Right renal cortex interstitium (tissue), 3 donors: ENCODE measurements around the gene GLOD4. TPM values are rescaled to one million over a fixed set of nuclear protein-coding genes. Genes with fewer than 3 reads are reported as not detected.
"Not testable (repeated sequence)": the region's sequence is repeated elsewhere in the genome, so short reads cannot be mapped to it uniquely, and the experiment has no call there.

Experiments
- DNase-seq, 3 donors: peaks; one replicate each; pipeline ENCODE4 v3.0.0-alpha.2; 2013; ENCODE audit warnings: low read depth in 3 of 3, low spot score in 2 of 3
- polyA plus RNA-seq, 3 donors: library from polyadenylated mRNA; unstranded; fragments of 120-200 nt; gene quantifications; one replicate each; pipeline ENCODE4 v1.2.1, GENCODE V29; 2013; ENCODE audit not compliant: insufficient read length in 3 of 3

GLOD4 gene
- polyA plus RNA-seq, 3 donors: 128 to 140 (median 138) TPM

DNA sequence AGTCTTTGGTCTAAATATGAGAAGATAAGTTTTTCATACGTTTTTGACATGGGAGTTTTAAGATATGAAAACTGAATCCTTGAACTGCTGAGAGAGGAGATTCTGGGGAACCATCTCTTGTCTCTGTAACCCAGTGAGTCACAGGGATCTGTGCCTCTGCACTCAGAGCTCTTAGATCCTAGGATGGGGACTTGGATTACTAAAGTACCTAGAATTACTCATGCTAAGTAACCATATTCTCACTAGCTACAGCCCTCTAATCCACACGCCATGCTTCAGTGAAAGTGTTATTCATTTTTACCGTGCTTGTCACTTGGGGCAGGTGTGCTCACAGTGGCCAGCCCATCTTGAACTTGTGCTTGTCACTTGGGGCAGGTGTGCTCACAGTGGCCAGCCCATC, 2.1 kb upstream of the GLOD4 start:
- no peak for DNase-seq

DNA sequence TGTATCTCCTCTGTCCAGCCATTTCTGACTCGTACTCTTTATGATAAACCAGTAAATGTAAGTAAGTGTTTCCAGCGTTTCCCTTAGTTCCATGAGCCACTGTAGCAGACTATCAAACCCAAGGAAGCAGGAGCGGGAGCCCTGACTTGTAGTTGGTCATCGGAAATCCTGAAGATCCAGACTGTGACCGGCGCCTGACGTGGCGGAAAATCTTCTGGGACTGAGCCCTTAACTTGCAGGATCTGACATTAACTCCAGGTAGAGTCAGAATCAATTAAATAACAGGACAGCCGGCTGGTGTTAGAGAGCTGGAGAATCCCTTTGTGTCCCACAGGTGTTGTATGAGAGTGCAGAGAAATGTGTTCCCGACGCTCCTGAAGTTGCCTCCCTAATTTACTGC, 4.0 kb downstream of the GLOD4 start:
- DNase-seq: no peak

DNA sequence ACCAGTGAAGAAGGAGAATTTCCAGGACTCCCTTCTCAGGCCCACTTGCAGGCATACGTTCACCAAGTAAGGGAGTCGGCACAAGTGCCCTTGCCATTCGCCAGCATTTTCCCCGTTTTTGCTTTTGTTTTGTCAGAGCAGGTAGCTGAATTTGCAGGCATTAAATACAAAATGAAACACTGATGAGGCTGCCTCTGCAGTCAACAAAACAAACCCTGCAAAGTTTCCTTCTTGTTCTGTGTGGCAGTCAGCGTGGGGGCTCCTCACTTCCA, 7.8 kb downstream of the GLOD4 start:
- DNase-seq: no peak

GRCh38 chr17:773467-774312, 8.4 kb downstream of the GLOD4 start:
- DNase-seq: no peak

- no peak for DNase-seq
Observed at GRCh38 chr17:773016-773415, 9.1 kb downstream of the GLOD4 start.

DNA sequence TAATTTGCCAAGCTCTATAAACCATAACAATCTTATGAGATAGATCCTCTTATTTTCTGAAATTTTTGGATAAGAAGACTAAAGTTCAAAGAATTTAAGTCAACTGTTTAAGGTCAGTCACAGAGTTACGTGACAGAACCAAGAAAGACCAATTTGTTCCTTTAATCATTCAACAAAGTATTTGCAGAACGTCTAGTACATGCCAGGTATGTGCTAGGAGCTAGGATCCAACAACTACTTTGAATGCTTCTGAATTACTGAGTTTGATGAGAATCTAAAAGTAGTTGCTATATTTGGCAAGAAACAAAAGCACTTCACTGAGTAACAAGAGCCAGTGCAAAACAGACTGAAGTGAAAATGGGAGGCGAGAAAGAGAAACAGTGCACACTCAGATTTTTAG, 15.0 kb downstream of the GLOD4 start:
- no peak for DNase-seq

- DNase-seq: no peak
Observed at GRCh38 chr17:760371-760770, 21.7 kb downstream of the GLOD4 start.

GRCh38 chr17:759964-760363, 22.1 kb downstream of the GLOD4 start:
- no peak for DNase-seq

DNA sequence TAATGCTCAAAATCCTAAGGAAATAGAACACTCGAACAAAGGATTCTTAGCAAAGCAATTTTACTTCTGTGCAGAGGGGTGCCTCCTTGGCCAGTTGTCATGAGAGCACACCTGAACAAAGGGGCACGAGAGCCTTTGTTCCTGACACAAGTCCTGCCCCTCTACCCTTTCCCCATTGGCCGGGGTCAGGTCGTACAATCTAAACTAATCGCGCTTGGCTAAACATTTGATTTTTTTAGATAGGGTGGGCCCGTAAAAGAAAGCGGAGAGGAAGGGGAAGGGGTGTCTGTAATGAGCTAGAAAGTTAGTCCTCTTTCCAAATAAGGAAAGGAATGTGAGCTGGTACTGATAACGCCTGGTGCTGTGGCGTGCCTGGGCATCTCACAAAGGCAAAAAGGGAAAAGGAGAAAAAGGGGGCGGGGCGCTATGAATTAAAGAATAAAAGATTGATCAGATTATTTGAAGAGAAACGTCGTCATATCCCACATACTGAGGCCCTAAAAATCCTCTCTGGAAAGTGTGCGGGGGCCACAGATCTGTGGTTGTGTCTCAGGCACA, 26.0 kb downstream of the GLOD4 start:
- not testable (repeated sequence) for DNase-seq

DNA sequence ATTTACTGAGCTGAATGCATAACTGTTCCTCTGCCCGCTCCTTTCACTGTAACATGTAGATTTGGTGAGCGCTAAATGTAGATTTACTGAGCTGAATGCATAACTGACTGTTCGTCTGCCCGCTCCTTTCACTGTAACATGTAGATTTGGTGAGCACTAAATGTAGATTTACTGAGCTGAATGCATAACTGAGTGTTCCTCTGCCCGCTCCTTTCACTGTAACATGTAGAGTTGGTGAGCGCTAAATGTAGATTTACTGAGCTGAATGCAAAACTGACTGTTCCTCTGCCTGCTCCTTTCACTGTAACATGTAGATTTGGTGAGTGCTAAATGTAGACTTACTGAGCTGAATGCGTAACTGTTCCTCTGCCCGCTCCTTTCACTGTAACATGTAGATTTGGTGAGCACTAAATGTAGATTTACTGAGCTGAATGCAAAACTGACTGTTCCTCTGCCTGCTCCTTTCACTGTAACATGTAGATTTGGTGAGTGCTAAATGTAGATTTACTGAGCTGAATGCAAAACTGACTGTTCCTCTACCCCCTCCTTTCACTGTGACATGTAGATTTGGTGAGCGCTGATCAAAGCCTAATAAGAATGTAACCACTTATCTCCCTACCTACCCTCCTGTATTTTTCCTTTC, 26.6 kb downstream of the GLOD4 start:
- not testable (repeated sequence) for DNase-seq

DNA sequence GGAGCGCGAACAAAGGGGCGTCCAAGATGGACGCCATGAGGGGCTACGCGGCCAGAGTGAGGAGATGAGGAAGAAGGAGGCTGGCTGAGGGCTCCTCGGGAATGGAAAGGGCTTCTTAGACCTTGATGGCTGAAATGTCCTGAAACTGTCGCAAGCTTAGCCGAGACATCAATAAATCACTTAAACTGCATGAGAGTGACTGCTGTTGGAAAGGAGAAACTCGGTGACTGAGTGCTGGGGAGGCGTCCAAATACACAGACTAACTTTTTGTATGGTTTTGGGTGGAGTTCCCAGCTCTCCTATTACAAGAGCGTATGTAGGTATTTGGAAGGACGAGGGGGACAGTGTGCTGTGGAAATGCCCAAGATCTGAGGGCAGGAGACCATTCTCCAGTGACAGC, 28.7 kb downstream of the GLOD4 start:
- no peak for DNase-seq

- DNase-seq: peak in 2 of 3 donors; percentile 41 to 51
Observed at GRCh38 chr17:752620-753219, 29.4 kb downstream of the GLOD4 start.

GRCh38 chr17:752002-752619, 30.0 kb downstream of the GLOD4 start, which contains the start of gene GEMIN4:
GEMIN4 (minus strand) TSS chr17:752264; CDS start chr17:752142, 122 bp downstream.
- DNase-seq: peak; percentile 80 to 85 (median 82)

GRCh38 chr17:751269-752001, 30.6 kb downstream of the GLOD4 start:
- no peak for DNase-seq

DNA sequence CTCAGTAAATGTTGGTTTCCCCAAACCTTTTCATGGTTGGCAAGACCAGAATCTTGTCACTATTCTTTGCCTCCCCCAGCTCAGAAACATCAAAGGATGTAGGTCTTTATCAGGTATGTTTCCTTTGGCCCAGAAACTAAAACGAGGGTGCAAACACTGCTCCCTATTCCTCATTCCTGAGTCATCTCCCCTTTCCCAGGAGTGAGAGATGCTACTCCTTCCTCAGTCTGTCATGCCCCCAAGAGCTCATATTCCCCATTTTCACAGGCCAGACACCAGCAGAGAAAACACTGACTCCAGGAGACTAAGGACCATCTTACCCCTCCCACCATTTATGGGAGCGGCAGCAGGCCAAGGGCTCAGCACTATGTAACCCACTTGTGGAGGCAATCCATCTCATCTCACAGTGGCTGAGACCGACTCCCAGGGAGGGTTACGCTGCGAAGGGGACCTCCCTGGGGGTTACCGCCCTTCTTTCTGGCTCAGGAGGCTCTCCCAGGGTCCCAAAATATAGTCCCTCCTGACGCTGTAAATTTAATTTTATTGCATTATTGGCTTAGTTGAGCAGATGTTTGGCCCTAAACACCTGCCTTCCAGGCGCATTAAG, 31.5 kb downstream of the GLOD4 start:
- no peak for DNase-seq

GRCh38 chr17:749359-749758, 32.7 kb downstream of the GLOD4 start:
- DNase-seq: not testable (repeated sequence)

DNA sequence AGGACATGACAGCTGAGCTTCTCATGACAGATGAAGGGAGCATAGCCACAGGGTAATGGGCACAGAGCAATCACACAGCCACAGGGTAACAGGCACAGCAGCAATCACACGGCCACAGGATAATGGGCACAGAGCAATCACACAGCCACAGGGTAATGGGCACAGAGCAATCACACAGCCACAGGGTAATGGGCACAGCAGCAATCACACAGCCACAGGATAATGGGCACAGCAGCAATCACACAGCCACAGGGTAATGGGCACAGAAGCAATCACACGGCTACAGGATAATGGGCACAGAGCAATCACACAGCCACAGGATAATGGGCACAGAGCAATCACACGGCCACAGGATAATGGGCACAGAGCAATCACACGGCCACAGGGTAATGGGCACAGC, 33.5 kb downstream of the GLOD4 start:
- DNase-seq: not testable (repeated sequence)

DNA sequence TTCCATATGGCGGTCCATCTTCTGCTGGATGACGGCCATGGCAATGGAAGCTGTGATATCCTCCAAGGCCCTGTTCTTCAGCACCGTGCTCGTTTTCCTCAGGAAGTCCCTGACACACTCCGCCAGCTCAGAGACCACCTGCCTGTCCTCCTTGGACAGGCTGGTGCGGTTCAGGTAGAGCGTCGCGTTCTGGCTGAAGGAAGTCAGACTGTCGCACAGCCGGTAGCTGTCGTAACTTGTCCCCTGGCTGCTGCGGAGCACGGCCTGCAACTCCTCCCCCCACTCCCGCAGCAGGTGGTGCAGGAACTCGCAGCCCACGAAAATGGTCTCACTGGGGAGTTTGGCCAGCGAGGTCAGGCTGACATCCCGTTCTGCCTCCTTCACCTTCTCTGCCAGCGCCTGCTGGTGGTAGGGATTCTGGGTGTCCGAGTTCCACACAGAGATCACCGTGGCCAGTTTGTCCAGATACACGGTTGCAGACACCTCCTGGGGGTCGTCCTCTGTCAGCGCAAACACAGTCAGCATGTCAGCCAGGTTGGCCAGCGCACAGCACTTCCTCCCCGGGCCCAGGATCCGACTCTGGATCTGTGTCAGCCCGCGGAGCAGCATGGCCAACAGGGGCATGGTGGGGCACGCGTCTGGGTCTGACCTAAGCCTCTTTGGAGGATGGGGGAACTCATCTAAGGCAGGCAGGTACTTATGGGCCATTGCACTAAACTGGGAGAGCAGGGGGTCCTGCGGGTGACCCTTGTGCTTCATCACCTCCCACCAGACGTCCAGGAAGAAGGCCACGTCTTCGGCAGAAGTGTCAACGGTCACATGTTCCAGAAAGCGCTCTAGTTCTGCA, 35.1 kb downstream of the GLOD4 start:
- no peak for DNase-seq

DNA sequence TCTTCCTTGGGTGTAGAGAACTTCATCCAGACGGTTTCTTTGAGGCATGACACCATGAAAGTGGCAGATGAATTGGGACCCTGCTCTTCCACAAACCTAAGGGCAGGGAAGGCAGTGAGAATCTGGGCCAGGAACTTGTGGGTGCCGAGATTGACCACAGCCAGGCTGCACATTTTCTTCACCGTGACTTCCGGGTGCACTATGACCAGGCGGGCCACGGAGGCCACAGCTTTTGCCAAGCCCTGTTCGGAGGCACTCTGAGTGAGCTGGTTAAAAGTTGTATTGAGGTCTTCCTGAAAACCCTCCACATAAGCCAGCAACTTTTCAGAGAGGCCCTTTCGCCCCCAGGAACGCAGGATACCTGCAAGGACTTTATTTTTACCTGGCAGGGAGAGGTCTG, 35.9 kb downstream of the GLOD4 start:
- no peak for DNase-seq
